PC-9 (cell line): ENCODE measurements around the gene PLSCR2. TPM values are rescaled to one million over a fixed set of nuclear protein-coding genes. Genes with fewer than 3 reads are reported as not detected.
A peak's percentile ranks its signal among the peaks of the same experiment; 100 is the strongest.

Experiments used
- BruUV-seq: library from RNA; stranded (reverse); fragments of 400-500 nt; replicated peaks from 2 replicates; lab custom pipeline; 2021; lab: Mats Ljungman, UMichigan
- CTCF ChIA-PET: fragments of 300-600 bp; sonication (Branson Sonifier 250); formaldehyde crosslinking; loops from one replicate; lab custom pipeline; 2022; ENCODE audit warnings: antibody characterized with exemption; lab: Charles Lee
- POLR2A ChIA-PET: fragments of 300-600 bp; sonication (Branson Sonifier 250); formaldehyde crosslinking; loops from one replicate; lab custom pipeline; 2022; ENCODE audit warnings: antibody characterized with exemption; ENCODE audit not compliant: unreplicated experiment; lab: Charles Lee
- DNase-seq, 2 experiments: peaks; one replicate each; pipeline versions ENCODE4 v3.0.0 to v3.0.0-alpha.2; 2015 to 2022; ENCODE audit warnings: mixed read lengths in 1 of 2
- H2AFZ ChIP-seq: fragments of 200-600 bp; sonication (generic); 2 replicates; pipeline ENCODE4 v1.8.1; 2017; ENCODE audit warnings: antibody characterized with exemption
- H3F3A ChIP-seq: fragments of 200-600 bp; sonication (generic); 2 replicates; pipeline ENCODE4 v1.8.1; 2017; ENCODE audit warnings: antibody characterized with exemption, mild to moderate bottlenecking, low read depth; ENCODE audit not compliant: insufficient read depth
- H3K27ac ChIP-seq: fragments of 200-600 bp; sonication (generic); 2 replicates; pipeline ENCODE4 v1.6.1; 2016; ENCODE audit warnings: mixed run types
- H3K27me3 ChIP-seq: fragments of 200-600 bp; sonication (generic); 2 replicates; pipeline ENCODE4 v1.6.1; 2016; ENCODE audit warnings: low read depth, mixed run types; ENCODE audit not compliant: insufficient read depth
- H3K36me3 ChIP-seq: fragments of 200-600 bp; sonication (generic); 2 replicates; pipeline ENCODE4 v1.6.1; 2016; ENCODE audit warnings: low read depth, mixed run types
- H3K4me1 ChIP-seq: fragments of 200-600 bp; sonication (generic); replicated peaks from 2 replicates; pipeline ENCODE4 v1.6.1; 2016; ENCODE audit warnings: mixed run types; ENCODE audit not compliant: insufficient read depth
- H3K4me2 ChIP-seq: fragments of 200-600 bp; sonication (generic); 2 replicates; pipeline ENCODE4 v1.6.1; 2017; ENCODE audit warnings: mixed run types
- H3K4me3 ChIP-seq: fragments of 200-600 bp; sonication (generic); 2 replicates; pipeline ENCODE4 v1.6.1; 2016; ENCODE audit warnings: mixed run types
- H3K79me2 ChIP-seq: fragments of 200-600 bp; sonication (generic); 2 replicates; pipeline ENCODE4 v1.6.1; 2017; ENCODE audit warnings: low read depth, mixed run types
- H3K9me2 ChIP-seq: fragments of 200-600 bp; sonication (generic); 2 replicates; pipeline ENCODE4 v1.8.1; 2017; ENCODE audit warnings: mild to moderate bottlenecking; ENCODE audit not compliant: insufficient read depth
- H3K9me3 ChIP-seq: fragments of 200-600 bp; sonication (generic); 2 replicates; pipeline ENCODE4 v1.8.1; 2016; ENCODE audit warnings: low read depth; ENCODE audit not compliant: insufficient read depth
- H4K20me1 ChIP-seq: fragments of 200-600 bp; sonication (generic); 2 replicates; pipeline ENCODE4 v1.8.1; 2017; ENCODE audit not compliant: insufficient read depth
- EZH2 ChIP-seq: fragments of 200-600 bp; sonication (generic); IDR thresholded peaks from 2 replicates; pipeline ENCODE4 v1.8.0; 2017; ENCODE audit warnings: antibody characterized with exemption, low read depth
- intact Hi-C: fragments of 100-400 bp; cut with micrococcal nuclease; formaldehyde crosslinking; loops from one replicate; pipeline ENCODE4 v1.10.0; 2022; ENCODE audit not compliant: unreplicated experiment
- total RNA-seq: library from RNA; stranded (reverse); gene quantifications from 2 replicates; pipeline ENCODE4 v1.2.3, GENCODE V29; 2021
- TF ChIP-seq, protein P1 (sequence below): fragments of 200-600 bp; sonication (generic); conservative IDR thresholded peaks from 2 replicates; pipeline ENCODE4 v1.6.1; 2017; ENCODE audit warnings: mixed run types, antibody characterized with exemption, mild to moderate bottlenecking, moderate library complexity

PLSCR2 gene
- total RNA-seq, 1 experiment from 2014 or later = not detected

GRCh38 chr3:146493221-146493620, 23.9 kb upstream of the PLSCR2 start:
- POLR2A ChIA-PET = no interaction called here
- TF ChIP-seq, protein P1, sequence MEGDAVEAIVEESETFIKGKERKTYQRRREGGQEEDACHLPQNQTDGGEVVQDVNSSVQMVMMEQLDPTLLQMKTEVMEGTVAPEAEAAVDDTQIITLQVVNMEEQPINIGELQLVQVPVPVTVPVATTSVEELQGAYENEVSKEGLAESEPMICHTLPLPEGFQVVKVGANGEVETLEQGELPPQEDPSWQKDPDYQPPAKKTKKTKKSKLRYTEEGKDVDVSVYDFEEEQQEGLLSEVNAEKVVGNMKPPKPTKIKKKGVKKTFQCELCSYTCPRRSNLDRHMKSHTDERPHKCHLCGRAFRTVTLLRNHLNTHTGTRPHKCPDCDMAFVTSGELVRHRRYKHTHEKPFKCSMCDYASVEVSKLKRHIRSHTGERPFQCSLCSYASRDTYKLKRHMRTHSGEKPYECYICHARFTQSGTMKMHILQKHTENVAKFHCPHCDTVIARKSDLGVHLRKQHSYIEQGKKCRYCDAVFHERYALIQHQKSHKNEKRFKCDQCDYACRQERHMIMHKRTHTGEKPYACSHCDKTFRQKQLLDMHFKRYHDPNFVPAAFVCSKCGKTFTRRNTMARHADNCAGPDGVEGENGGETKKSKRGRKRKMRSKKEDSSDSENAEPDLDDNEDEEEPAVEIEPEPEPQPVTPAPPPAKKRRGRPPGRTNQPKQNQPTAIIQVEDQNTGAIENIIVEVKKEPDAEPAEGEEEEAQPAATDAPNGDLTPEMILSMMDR = no peak
- H3K9me3 ChIP-seq = peaks cover 3% of the 10 kb centered on the region; the same call in 1 of the 2 replicates

DNA sequence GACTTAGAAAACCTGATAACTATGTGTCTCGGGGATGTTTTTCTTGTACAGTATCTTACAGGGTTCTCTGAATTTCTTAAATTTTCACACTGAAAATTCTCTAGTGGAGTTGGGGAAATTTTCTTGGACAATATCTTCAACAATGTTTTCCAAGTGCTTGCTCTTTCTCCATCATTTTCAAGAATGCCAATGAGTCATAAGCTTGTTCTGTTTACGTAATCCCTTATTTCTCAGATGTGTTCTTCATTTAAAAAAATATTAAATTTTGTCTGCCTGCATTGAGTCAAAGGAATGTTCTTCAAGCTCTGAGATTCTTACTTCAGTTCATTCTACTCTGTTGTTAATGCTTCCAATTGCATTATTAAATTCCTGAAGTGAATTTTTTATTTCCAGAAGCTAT, 21.9 kb upstream of the PLSCR2 start:
- Histone ChIP-seq H3K9me3 (peaks cover 3% of the 10 kb centered on the region; the same call in 1 of the 2 replicates), H3K27ac (no peak overlapping the region), H3K4me1 (no peaks in the 10 kb centered on the region), H3K27me3 (no peaks in the 10 kb centered on the region), H3K9me2 (no peaks in the 10 kb centered on the region; the same call in 1 of the 2 replicates), H3K36me3 (no peaks in the 10 kb centered on the region), H3K79me2 (no peaks in the 10 kb centered on the region), H3K4me3 (no peak overlapping the region), H2AFZ (no peak overlapping the region), H3F3A (no peaks in the 10 kb centered on the region), H4K20me1 (no peaks in the 10 kb centered on the region), H3K4me2 (no peak overlapping the region)
- peak in 1 of 2 experiments; percentile 37 for DNase-seq
- POLR2A ChIA-PET = interaction anchor here (0.6 kb wide), 1 partner anchor 305 kb away, joined by 7 read pairs; no protein-coding TSS in a partner anchor
- CTCF ChIA-PET = no interaction called here
- no peak for TF ChIP-seq EZH2
- TF ChIP-seq, protein P1 = no peak
- intact Hi-C loops = no loop called here
- BruUV-seq = no TSS peak

More at GRCh38 chr3:146493221-146493620, 23.9 kb upstream of the PLSCR2 start:
- no peak for DNase-seq
- H3K27me3 ChIP-seq = no peaks in the 10 kb centered on the region
- no peaks in the 10 kb centered on the region for H3K79me2 ChIP-seq
- no peaks in the 10 kb centered on the region for H4K20me1 ChIP-seq
- H3K36me3 ChIP-seq = no peaks in the 10 kb centered on the region
- CTCF ChIA-PET = no interaction called here
- intact Hi-C loops = no loop called here
- no peak overlapping the region for H2AFZ ChIP-seq
- H3K9me2 ChIP-seq = no peaks in the 10 kb centered on the region
- no TSS peak for BruUV-seq
- no peaks in the 10 kb centered on the region for H3K4me1 ChIP-seq
- no peak overlapping the region for H3K4me3 ChIP-seq
- H3K27ac ChIP-seq = no peak overlapping the region
- no peaks in the 10 kb centered on the region for H3F3A ChIP-seq
- H3K4me2 ChIP-seq = no peak overlapping the region

GRCh38 chr3:146485297-146485696, 15.9 kb upstream of the PLSCR2 start:
- CTCF ChIA-PET = no interaction called here
- Histone ChIP-seq H3K27me3 (no peaks in the 10 kb centered on the region), H3K27ac (no peak overlapping the region), H2AFZ (no peak overlapping the region), H3K4me2 (no peak overlapping the region), H3K4me1 (no peaks in the 10 kb centered on the region), H3K9me3 (no peaks in the 10 kb centered on the region; the same call in 1 of the 2 replicates), H3K4me3 (no peak overlapping the region), H3K36me3 (no peaks in the 10 kb centered on the region), H3K9me2 (no peaks in the 10 kb centered on the region; the same call in 1 of the 2 replicates), H4K20me1 (no peaks in the 10 kb centered on the region), H3F3A (no peaks in the 10 kb centered on the region), H3K79me2 (no peaks in the 10 kb centered on the region)
- TF ChIP-seq, protein P1 = no peak
- no peak for TF ChIP-seq EZH2
- POLR2A ChIA-PET = no interaction called here
- no TSS peak for BruUV-seq
- no peak for DNase-seq
- intact Hi-C loops = no loop called here
